Stimulated activated CD4-positive, alpha-beta T cell treated with anti-CD3 and anti-CD28 coated beads, Interleukin-12 subunit alpha, Interleukin-12 subunit beta, amount 100 ng/mL, for 24 hours (primary cell): Measurements from ENCODE around the gene B4GALNT1.

Experiments
- DNase-seq, 2 experiments: peaks; one replicate each; pipeline ENCODE4 v3.0.0-alpha.2; 2020; ENCODE audit warnings: low read depth in 2 of 2

B4GALNT1 gene

GRCh38 chr12:57585156-57585555, 47.8 kb downstream of the B4GALNT1 start:
- DNase-seq, result no peak

DNA sequence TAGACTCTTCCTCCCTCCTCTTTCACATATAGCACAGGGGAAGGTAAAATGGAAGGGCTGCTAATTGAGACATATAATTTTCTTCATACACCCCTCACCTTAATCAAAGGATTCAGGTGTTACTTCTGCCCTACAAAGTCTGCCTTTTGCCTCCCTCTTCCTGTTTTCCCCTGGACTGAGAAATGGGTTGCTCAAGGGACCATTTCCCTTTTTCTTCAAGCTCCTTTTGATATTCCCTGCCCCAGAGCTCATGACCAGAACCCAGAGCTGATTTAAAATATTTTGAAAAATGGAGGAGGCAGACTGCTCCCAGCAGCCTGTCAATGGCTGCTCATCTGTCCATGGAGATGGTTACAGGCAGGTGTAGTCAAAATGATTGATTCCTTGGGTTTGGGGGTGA, 48.3 kb downstream of the B4GALNT1 start:
- DNase-seq, result no peak

GRCh38 chr12:57584050-57584449, 49.0 kb downstream of the B4GALNT1 start:
- no peak for DNase-seq

DNA sequence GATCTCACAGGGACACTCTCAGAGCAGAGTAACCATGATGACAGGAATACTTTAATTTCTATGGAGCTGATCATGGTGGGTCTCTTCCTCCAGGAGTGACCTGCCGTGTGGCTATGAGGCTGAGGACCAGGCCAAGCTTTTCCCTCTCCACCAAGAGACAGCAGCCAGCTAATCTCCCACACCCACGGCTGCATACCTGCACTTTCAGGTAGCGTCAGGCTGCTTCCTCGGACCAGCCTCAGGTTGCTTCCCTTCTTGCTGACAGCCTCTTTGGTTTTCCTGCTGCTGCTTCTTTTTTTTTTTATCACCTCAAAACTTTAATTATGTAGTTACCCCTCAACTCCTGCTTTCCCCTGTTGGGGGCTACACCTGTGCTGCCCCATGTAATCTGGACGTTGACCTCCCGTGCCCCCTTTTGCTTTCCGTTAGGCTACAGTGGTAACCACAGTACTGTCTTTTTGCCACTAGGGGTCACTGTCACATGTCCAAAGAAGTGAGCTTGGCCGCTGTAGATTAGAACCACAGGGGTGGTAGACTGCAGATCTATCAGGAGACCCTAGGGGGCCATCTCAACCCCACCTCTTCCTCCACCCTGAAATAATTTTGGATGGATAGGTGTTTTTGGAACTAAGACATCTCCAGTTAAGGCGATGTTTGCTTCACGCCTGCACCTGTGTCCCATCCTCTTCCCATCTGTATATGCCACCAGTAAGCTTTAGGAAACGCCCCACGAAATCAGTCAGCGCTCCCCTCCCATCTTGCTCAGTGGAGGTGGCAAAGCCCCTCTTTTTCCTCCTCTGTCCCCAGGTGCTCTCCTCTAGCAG, 49.8 kb downstream of the B4GALNT1 start:
- peak; percentile 31 to 48 for DNase-seq

- no peak for DNase-seq
Observed at GRCh38 chr12:57582440-57582839, 50.6 kb downstream of the B4GALNT1 start.

DNA sequence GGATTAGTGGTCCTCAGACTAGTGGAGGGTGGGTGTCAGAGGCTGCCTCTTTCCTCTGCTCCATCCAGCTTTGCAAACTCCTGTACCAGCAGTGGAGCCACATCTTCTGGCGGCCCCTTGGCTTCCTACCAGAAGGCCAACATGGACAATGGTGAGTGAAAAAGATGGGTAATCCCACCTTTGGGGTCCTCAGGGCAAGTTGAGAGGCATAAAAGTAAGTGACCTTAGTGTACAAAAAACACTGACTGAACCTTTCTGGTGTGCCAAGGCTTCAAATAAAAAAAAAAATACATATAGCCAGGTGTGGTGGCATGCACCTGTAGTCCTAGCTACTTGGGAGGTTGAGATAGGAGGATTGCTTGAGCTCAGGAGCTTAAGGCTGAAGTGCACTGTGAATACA, 51.2 kb downstream of the B4GALNT1 start:
- no peak for DNase-seq

GRCh38 chr12:57580466-57580795, 52.6 kb downstream of the B4GALNT1 start:
- DNase-seq, result no peak

GRCh38 chr12:57579677-57580465, 53.1 kb downstream of the B4GALNT1 start:
- no peak for DNase-seq

- no peak for DNase-seq
Observed at GRCh38 chr12:57579011-57579410, 54.0 kb downstream of the B4GALNT1 start.

GRCh38 chr12:57577981-57578758, 54.8 kb downstream of the B4GALNT1 start:
- no peak for DNase-seq

DNA sequence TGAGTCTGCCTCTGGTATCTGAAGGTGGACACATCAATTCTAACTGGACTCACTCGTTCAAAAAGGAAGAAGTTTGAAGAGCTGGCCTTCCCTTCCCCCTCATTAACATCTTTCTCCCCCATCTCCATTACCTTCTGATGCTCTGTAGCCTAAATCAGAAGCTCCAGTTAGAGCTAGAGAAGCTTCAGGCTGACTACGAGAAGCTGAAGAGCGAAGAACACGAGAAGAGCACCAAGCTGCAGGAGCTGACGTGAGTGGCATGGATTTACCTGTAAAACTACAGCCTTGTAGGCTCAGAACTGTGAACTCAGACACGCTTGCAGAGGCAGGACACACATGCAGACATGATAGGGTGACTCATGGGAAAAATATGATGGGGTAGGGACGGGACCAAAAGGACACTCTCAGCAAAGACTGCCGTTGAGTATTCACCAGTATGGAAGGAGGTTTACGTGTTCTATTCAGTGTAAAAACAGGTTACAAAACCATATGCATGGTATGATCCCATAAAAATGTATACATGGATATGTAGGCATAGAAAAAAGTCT, 56.3 kb downstream of the B4GALNT1 start:
- no peak for DNase-seq
